H1 (cell line): ENCODE data around the gene MAP7.

ENCODE experiments used
- CHD2 ChIP-seq: IDR thresholded peaks from 2 replicates; pipeline ENCODE4 v1.6.1; 2012; ENCODE audit warnings: low read length, improper control_type of control experiment
- E2F6 ChIP-seq: IDR thresholded peaks from 2 replicates; pipeline ENCODE4 v1.6.1; 2012; ENCODE audit warnings: inconsistent platforms
- FOSL1 ChIP-seq: IDR thresholded peaks from 2 replicates; pipeline ENCODE4 v1.6.1; 2011; ENCODE audit warnings: mild to moderate bottlenecking, low read depth, low read length, moderate library complexity; ENCODE audit not compliant: insufficient read depth
- GTF2F1 ChIP-seq: IDR thresholded peaks from 2 replicates; pipeline ENCODE4 v1.6.1; 2012; ENCODE audit warnings: low read depth, low read length, improper control_type of control experiment, borderline replicate concordance
- JUN ChIP-seq: IDR thresholded peaks from 2 replicates; pipeline ENCODE4 v1.6.1; 2011; ENCODE audit warnings: low read depth, mild to moderate bottlenecking, improper control_type of control experiment, low read length
- MAX ChIP-seq: IDR thresholded peaks from 2 replicates; pipeline ENCODE4 v1.6.1; 2012; ENCODE audit warnings: inconsistent platforms
- POLR2A ChIP-seq, 2 experiments: IDR thresholded peaks; 1 replicate in 1 of 2; 2 replicates in 1 of 2; pipeline ENCODE4 v1.6.1; 2011; ENCODE audit warnings: low read depth in 2 of 2, low read length in 2 of 2, mild to moderate bottlenecking in 2 of 2; ENCODE audit errors: control extremely low read depth in 1 of 2
- RNF2 ChIP-seq: fragments of 200-900, 300-1000 bp; sonication (generic); IDR thresholded peaks from 2 replicates; pipeline ENCODE4 v1.7.1; 2016; ENCODE audit warnings: borderline replicate concordance, low read depth, mild to moderate bottlenecking, antibody characterized with exemption, low read length; ENCODE audit not compliant: poor library complexity, severe bottlenecking; ENCODE audit errors: missing control alignments

DNA sequence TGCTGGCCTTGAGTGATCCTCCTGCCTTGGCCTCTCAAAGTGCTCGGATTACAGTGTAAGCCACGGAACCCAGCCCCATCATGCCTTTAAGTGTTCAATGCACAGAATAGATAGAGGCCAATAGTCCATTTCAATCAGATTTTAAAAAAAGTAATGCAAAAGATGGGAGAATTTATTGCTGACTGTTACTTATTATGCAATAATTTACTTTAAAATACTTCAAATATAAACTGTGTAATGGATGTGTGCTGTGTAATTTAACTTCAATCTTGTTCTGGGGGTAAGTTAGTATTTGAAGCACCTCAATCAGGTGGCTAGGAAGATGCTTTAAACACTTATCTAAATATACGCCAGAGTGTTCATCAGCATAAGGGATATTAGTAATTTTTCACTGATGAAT is 208.9 kb downstream of the MAP7 start:
- no peak for TF ChIP-seq POLR2A (IDR thresholded peaks at IDR 0.05; ENCODE audit: control extremely low read depth in 1 of 2, low read depth in 2 of 2, low read length in 2 of 2)
- TF ChIP-seq E2F6: no peak
- TF ChIP-seq FOSL1: no peak
- no peak for TF ChIP-seq CHD2
- no peak for TF ChIP-seq MAX
- no peak for TF ChIP-seq JUN
- no peak for TF ChIP-seq GTF2F1
- TF ChIP-seq RNF2: no peak
